ENCODE measurements around the gene NUP205. TPM values are rescaled to one million over a fixed set of nuclear protein-coding genes. Genes with fewer than 3 reads are reported as not detected.

NUP205 gene
- 10 to 100 TPM; 28.3 to 51.5 (median 38.8) TPM for total RNA-seq
- 10 to 100 TPM; 19.5 to 30.9 TPM for polyA plus RNA-seq
- long read RNA-seq, donor 1, partial matches to known transcripts = 12 of 13 reads
- long read RNA-seq, donor 1, other reads (novel, unspliced or antisense) = 1 of 13 reads
- long read RNA-seq, donor 2, full-length matches to known transcripts = 3 of 11 reads
- long read RNA-seq, donor 2, partial matches to known transcripts = 8 of 11 reads
- long read RNA-seq, donor 2, other reads (novel, unspliced or antisense) = 0 of 11 reads
- long read RNA-seq, donor 3, full-length matches to known transcripts = 15 of 27 reads
- long read RNA-seq, donor 3, partial matches to known transcripts = 9 of 27 reads
- long read RNA-seq, donor 3, other reads (novel, unspliced or antisense) = 3 of 27 reads

GRCh38 chr7:135557455-135558336, at the start of gene NUP205:
Gene NUP205 (plus strand): TSS chr7:135557917. CDS start chr7:135557945, 28 bp downstream.
- no peaks in the 10 kb centered on the region for H3K36me3 ChIP-seq
- peak within 1 kb of the TSS; percentile 89 for H3K27ac ChIP-seq
- no peaks in the 10 kb centered on the region for H3K27me3 ChIP-seq
- H3K4me3 ChIP-seq = peak within 1 kb of the TSS; percentile 91
- TF ChIP-seq CTCF (IDR thresholded peaks at IDR 0.05) = peak in 2 of 3 donors; percentile 24 to 45
- no peak for TF ChIP-seq EP300 (IDR thresholded peaks at IDR 0.05)
- peak; percentile 55 for TF ChIP-seq POLR2A (IDR thresholded peaks at IDR 0.05)
- 2 to 3% (median 2%) methylated on average over 38 of the region's 38 CpGs for WGBS, 3 donors
- H3K4me1 ChIP-seq (ENCODE audit: insufficient read depth) = no peaks in the 10 kb centered on the region
- H3K9me3 ChIP-seq = no peaks in the 10 kb centered on the region
- intact Hi-C loops (cut with DNase I) = loop anchor here in 3 of 4 donors (5.0 kb wide), 1 partner anchor 275 kb away; no protein-coding TSS in a partner anchor
- DNase-seq = peak; percentile 62 to 87 (median 73)

- no peak for TF ChIP-seq POLR2A (IDR thresholded peaks at IDR 0.05)
- TF ChIP-seq CTCF (IDR thresholded peaks at IDR 0.05) = no peak
- no peak for TF ChIP-seq EP300 (IDR thresholded peaks at IDR 0.05)
- no peaks in the 10 kb centered on the region for H3K9me3 ChIP-seq
- H3K36me3 ChIP-seq = no peaks in the 10 kb centered on the region
- 0 to 1% (median 0%) methylated on average over 17 of the region's 17 CpGs for WGBS, 3 donors
- H3K4me1 ChIP-seq (ENCODE audit: insufficient read depth) = peaks cover 4% of the 10 kb centered on the region
- intact Hi-C loops (cut with DNase I) = loop anchor here in 1 of 4 donors (5.0 kb wide), 1 partner anchor 232 kb away; no protein-coding TSS in a partner anchor
- H3K4me3 ChIP-seq = peak overlapping the region; percentile 84
- DNase-seq = peak in 3 of 5 donors; percentile 13 to 35 (median 19)
- H3K27me3 ChIP-seq = no peaks in the 10 kb centered on the region
- peak overlapping the region; percentile 72 to 90 for H3K27ac ChIP-seq
These were observed 48.7 kb upstream of the NUP205 start for GRCh38 chr7:135508883-135509588.

- peak overlapping the region; percentile 72 to 90 for H3K27ac ChIP-seq
- no peak for TF ChIP-seq CTCF (IDR thresholded peaks at IDR 0.05)
- no peak for TF ChIP-seq EP300 (IDR thresholded peaks at IDR 0.05)
- TF ChIP-seq POLR2A (IDR thresholded peaks at IDR 0.05) = no peak
- DNase-seq = no peak
- H3K36me3 ChIP-seq = no peaks in the 10 kb centered on the region
- intact Hi-C loops (cut with DNase I) = loop anchor here in 1 of 4 donors (5.0 kb wide), 1 partner anchor 232 kb away; no protein-coding TSS in a partner anchor
- no peaks in the 10 kb centered on the region for H3K9me3 ChIP-seq
- peak overlapping the region; percentile 84 for H3K4me3 ChIP-seq
- H3K27me3 ChIP-seq = no peaks in the 10 kb centered on the region
- H3K4me1 ChIP-seq (ENCODE audit: insufficient read depth) = peaks cover 4% of the 10 kb centered on the region
- WGBS, 3 donors = 0% methylated on average over 14 of the region's 14 CpGs
These were observed 48.2 kb upstream of the NUP205 start for GRCh38 chr7:135509589-135509838.
